Endothelial cell of umbilical vein (primary cell): Measurements from ENCODE around the gene ZBTB46. TPM values are rescaled to one million over a fixed set of nuclear protein-coding genes. Genes with fewer than 3 reads are reported as not detected.

Source experiments
- BruUV-seq: library from RNA; stranded (reverse); fragments of 400-500 nt; replicated peaks from 2 replicates; lab custom pipeline; 2021; lab: Mats Ljungman, UMichigan
- CTCF ChIA-PET: fragments of 300-600, 350-600 bp; sonication (Branson Sonifier 250); formaldehyde crosslinking; loops from one replicate; lab custom pipeline; 2021; ENCODE audit warnings: antibody characterized with exemption, inconsistent platforms; lab: Charles Lee
- POLR2A ChIA-PET: fragments of 300-600, 350-600 bp; sonication (Branson Sonifier 250); formaldehyde crosslinking; loops from one replicate; lab custom pipeline; 2021; ENCODE audit warnings: antibody characterized with exemption, inconsistent platforms; lab: Charles Lee
- DNase-seq: peaks from one replicate; pipeline ENCODE4 v3.0.0-alpha.2; 2011; ENCODE audit warnings: low read depth, low spot score
- FAIRE-seq: peaks from 2 replicates; lab custom pipeline; 2011; peaks lifted over from hg19 to GRCh38; lab: Jason Lieb, UNC
- H2AFZ ChIP-seq: 2 replicates; pipeline ENCODE4 v1.6.0; 2012; ENCODE audit warnings: low read depth, low read length, control low read depth, inconsistent platforms
- H3K27ac ChIP-seq: 2 replicates; pipeline ENCODE4 v1.5.1; 2011; ENCODE audit warnings: low read depth, mild to moderate bottlenecking, control low read depth, low read length, moderate library complexity; ENCODE audit not compliant: insufficient read depth
- H3K27me3 ChIP-seq, 2 experiments: 2 replicates each; pipeline versions ENCODE4 v1.6.0 to v1.6.1; 2011; ENCODE audit warnings: low read length in 2 of 2, mixed read lengths in 1 of 2; ENCODE audit not compliant: control insufficient read depth in 2 of 2, insufficient read depth in 2 of 2
- H3K36me3 ChIP-seq, 2 experiments: 2 replicates in 1 of 2; 3 replicates in 1 of 2; pipeline ENCODE4 v1.5.1; 2011; ENCODE audit warnings: low read length in 2 of 2, mild to moderate bottlenecking in 1 of 2, moderate library complexity in 1 of 2; ENCODE audit not compliant: control insufficient read depth in 2 of 2, insufficient read depth in 2 of 2; ENCODE audit errors: extremely low read depth in 1 of 2
- H3K4me1 ChIP-seq: 3 replicates; pipeline ENCODE4 v1.5.1; 2011; ENCODE audit warnings: mild to moderate bottlenecking, low read length; ENCODE audit not compliant: control insufficient read depth, insufficient read depth; ENCODE audit errors: extremely low read depth
- H3K4me2 ChIP-seq: 2 replicates; pipeline ENCODE4 v1.6.1; 2011; ENCODE audit warnings: low read length, control low read depth, mixed read lengths; ENCODE audit not compliant: insufficient read depth
- H3K4me3 ChIP-seq, 3 experiments: fragments of 200-600 bp in 1 of 3; sonication (generic), shearing (Covaris generic) in 1 of 3; replicated peaks in 1 of 3; 2 replicates each; pipeline ENCODE4 v1.5.1; 2011 to 2016; ENCODE audit warnings: control low read depth in 3 of 3, low read length in 3 of 3, mild to moderate bottlenecking in 2 of 3, inconsistent platforms in 1 of 3, low read depth in 1 of 3, moderate library complexity in 1 of 3; ENCODE audit not compliant: insufficient read depth in 1 of 3
- H3K79me2 ChIP-seq: 2 replicates; pipeline ENCODE4 v1.6.0; 2012; ENCODE audit warnings: low read length, inconsistent platforms; ENCODE audit not compliant: control insufficient read depth, insufficient read depth
- H3K9ac ChIP-seq: replicated peaks from 2 replicates; pipeline ENCODE3; 2011; ENCODE audit warnings: low read length, control low read depth; ENCODE audit not compliant: insufficient read depth; ENCODE audit errors: extremely low read depth
- H3K9me1 ChIP-seq: replicated peaks from 3 replicates; pipeline ENCODE4 v1.6.0; 2011; ENCODE audit warnings: mild to moderate bottlenecking, low read length; ENCODE audit not compliant: control insufficient read depth, insufficient read depth; ENCODE audit errors: extremely low read depth
- H3K9me3 ChIP-seq: replicated peaks from 2 replicates; pipeline ENCODE4 v1.5.1; 2012; ENCODE audit warnings: low read length, inconsistent platforms; ENCODE audit not compliant: control insufficient read depth, insufficient read depth
- H4K20me1 ChIP-seq: replicated peaks from 2 replicates; pipeline ENCODE3; 2011; ENCODE audit warnings: mild to moderate bottlenecking, low read length; ENCODE audit not compliant: control insufficient read depth, insufficient read depth; ENCODE audit errors: extremely low read depth
- EZH2 ChIP-seq: IDR thresholded peaks from 2 replicates; pipeline ENCODE4 v1.6.1; 2012; ENCODE audit warnings: borderline replicate concordance, low read depth, mild to moderate bottlenecking, moderate library complexity, low read length, inconsistent platforms; ENCODE audit not compliant: severe bottlenecking
- FOS ChIP-seq: IDR thresholded peaks from 2 replicates; pipeline ENCODE4 v1.6.1; 2011; ENCODE audit warnings: mild to moderate bottlenecking, low read length, moderate library complexity, borderline replicate concordance; ENCODE audit not compliant: insufficient read depth
- GATA2 ChIP-seq: IDR thresholded peaks from 2 replicates; pipeline ENCODE4 v1.7.0; 2011; ENCODE audit warnings: low read depth, mild to moderate bottlenecking, moderate library complexity, mixed read lengths, low read length; ENCODE audit not compliant: insufficient read length, insufficient read depth
- JUN ChIP-seq: IDR thresholded peaks from 2 replicates; pipeline ENCODE4 v1.6.1; 2011; ENCODE audit warnings: borderline replicate concordance, low read depth; ENCODE audit not compliant: insufficient read length, insufficient read depth
- MYC ChIP-seq: IDR thresholded peaks from one replicate; pipeline ENCODE4 v1.6.1; 2011; ENCODE audit warnings: mild to moderate bottlenecking, low read depth, low read length
- POLR2A ChIP-seq: IDR thresholded peaks from 2 replicates; pipeline ENCODE4 v1.6.1; 2012; ENCODE audit warnings: low read depth, mild to moderate bottlenecking, control low read depth, low read length
- POLR2AphosphoS5 ChIP-seq: IDR thresholded peaks from 2 replicates; pipeline ENCODE4 v1.6.1; 2012; ENCODE audit warnings: low read depth, mild to moderate bottlenecking, control low read depth, low read length, moderate library complexity; ENCODE audit not compliant: insufficient read depth
- dilution Hi-C: fragments of 300-500 bp; cut with MboI; formaldehyde crosslinking; loops from one replicate; pipeline ENCODE4 v1.15.0; 2019; ENCODE audit warnings: low sequenced_read_pairs; ENCODE audit not compliant: extremely low pct_ligation_motif_present
- intact Hi-C: fragments of 100-400 bp; cut with micrococcal nuclease; formaldehyde crosslinking; loops from one replicate; pipeline ENCODE4 v1.10.0; 2022
- polyA plus RNA-seq, 4 experiments: library from polyadenylated mRNA; depleted of rRNA in 3 of 4; stranded (reverse) in 3 of 4; unstranded in 1 of 4; fragments of >200 nt; gene quantifications; 2 replicates each; pipeline versions ENCODE4 v1.2.1 to v1.2.3, GENCODE V29; 2011 to 2012; ENCODE audit warnings: missing spikeins in 1 of 4
- total RNA-seq: library from RNA; stranded (reverse); gene quantifications from 2 replicates; pipeline ENCODE4 v1.2.3, GENCODE V29; 2021
- TF ChIP-seq, protein P1 (sequence below), 2 donors: IDR thresholded peaks; 1 replicate in 1 of 2; 2 replicates in 1 of 2; pipeline ENCODE4 v1.5.1; 2011; ENCODE audit warnings: low read length in 2 of 2, mild to moderate bottlenecking in 2 of 2, moderate library complexity in 2 of 2, control low read depth in 1 of 2, inconsistent platforms in 1 of 2, low read depth in 1 of 2; ENCODE audit not compliant: insufficient read depth in 1 of 2; ENCODE audit errors: extremely low read depth in 1 of 2
- TF ChIP-seq, protein P2 (sequence below): IDR thresholded peaks from 2 replicates; pipeline ENCODE4 v1.6.1; 2011; ENCODE audit not compliant: insufficient read depth, insufficient read length

Gene ZBTB46
- total and polyA plus RNA-seq, 2 donors (not counting 3 experiments of a cell fraction or from before 2014, with no cell fraction given), result 1.3 to 7.1 TPM

DNA sequence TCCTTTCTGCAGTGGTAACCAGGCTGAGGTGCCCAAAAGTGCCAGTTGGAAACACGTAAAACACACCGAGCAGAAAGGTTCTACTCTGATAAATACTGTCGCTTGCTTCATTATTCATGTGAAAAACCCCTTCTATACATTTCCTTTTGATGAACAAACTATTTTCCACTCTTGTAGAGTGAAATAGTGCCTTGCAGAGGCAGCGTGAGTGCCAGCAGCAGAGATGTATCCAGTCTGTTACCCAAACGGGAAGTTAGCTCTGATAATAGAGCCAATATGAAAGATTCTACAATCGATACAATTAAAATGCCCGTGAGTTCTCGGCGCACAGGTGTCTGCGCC, 1.5 kb downstream of the ZBTB46 start:
- Histone ChIP-seq H3K9me1 (no peaks in the 10 kb centered on the region), H3K27ac (no peak overlapping the region), H2AFZ (no peak overlapping the region), H3K4me2 (peak overlapping the region; percentile 69), H3K9me3 (no peaks in the 10 kb centered on the region), H3K4me1 (peaks cover 7% of the 10 kb centered on the region), H3K36me3 (no peaks in the 10 kb centered on the region), H3K79me2 (no peaks in the 10 kb centered on the region), H3K9ac (no peak overlapping the region), H3K27me3 (peaks cover 18 to 32% of the 10 kb centered on the region in 2 experiments), H3K4me3 (peak overlapping the region in 2 of 3 experiments; percentile 37 to 46), H4K20me1 (no peaks in the 10 kb centered on the region)
- peak; percentile 26 for DNase-seq
- intact Hi-C loops (loop anchor here (5.0 kb wide), 1 partner anchor 33 kb away; the partner anchor contains the start of gene ABHD16B), dilution Hi-C loops (no loop called here)
- FAIRE-seq, result no peak
- ChIA-PET POLR2A (no interaction called here), CTCF (no interaction called here)
- no peak for TF ChIP-seq FOS
- no peak for TF ChIP-seq GATA2
- TF ChIP-seq JUN, result no peak
- TF ChIP-seq, protein P1, sequence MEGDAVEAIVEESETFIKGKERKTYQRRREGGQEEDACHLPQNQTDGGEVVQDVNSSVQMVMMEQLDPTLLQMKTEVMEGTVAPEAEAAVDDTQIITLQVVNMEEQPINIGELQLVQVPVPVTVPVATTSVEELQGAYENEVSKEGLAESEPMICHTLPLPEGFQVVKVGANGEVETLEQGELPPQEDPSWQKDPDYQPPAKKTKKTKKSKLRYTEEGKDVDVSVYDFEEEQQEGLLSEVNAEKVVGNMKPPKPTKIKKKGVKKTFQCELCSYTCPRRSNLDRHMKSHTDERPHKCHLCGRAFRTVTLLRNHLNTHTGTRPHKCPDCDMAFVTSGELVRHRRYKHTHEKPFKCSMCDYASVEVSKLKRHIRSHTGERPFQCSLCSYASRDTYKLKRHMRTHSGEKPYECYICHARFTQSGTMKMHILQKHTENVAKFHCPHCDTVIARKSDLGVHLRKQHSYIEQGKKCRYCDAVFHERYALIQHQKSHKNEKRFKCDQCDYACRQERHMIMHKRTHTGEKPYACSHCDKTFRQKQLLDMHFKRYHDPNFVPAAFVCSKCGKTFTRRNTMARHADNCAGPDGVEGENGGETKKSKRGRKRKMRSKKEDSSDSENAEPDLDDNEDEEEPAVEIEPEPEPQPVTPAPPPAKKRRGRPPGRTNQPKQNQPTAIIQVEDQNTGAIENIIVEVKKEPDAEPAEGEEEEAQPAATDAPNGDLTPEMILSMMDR (IDR thresholded peaks at IDR 0.05; ENCODE audit: extremely low read depth in 1 of 2, insufficient read depth in 1 of 2, low read depth in 1 of 2, low read length in 2 of 2), result no peak
- no peak for TF ChIP-seq POLR2A
- no TSS peak for BruUV-seq

DNA sequence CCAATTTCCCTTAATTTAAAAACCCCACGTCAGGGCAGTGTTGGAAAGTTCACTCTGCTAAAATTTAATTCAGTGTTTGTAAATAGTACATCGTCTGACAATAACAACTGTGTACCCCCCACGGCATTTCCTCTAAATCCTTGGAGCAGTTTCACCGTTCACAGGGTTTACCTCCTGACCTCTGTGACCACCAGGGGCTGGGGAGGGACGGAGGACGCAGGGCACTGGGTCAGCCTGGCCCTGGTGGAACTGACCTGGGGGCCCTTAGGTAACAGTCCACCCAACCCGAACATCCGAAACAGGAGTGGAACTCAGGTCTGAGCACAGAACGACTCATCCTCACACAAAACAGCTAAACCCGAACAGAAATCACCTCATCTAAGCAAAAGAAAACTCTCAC, 2.1 kb downstream of the ZBTB46 start:
- Histone ChIP-seq H3K9me1 (no peaks in the 10 kb centered on the region), H3K4me2 (no peak overlapping the region), H3K9ac (no peak overlapping the region), H3K36me3 (no peaks in the 10 kb centered on the region), H3K4me1 (peaks cover 7% of the 10 kb centered on the region), H3K9me3 (no peaks in the 10 kb centered on the region), H3K79me2 (no peaks in the 10 kb centered on the region), H3K4me3 (no peak overlapping the region), H3K27me3 (peaks cover 18 to 32% of the 10 kb centered on the region in 2 experiments), H2AFZ (no peak overlapping the region), H3K27ac (no peak overlapping the region), H4K20me1 (no peaks in the 10 kb centered on the region)
- intact Hi-C loops, result loop anchor here (5.0 kb wide), 1 partner anchor 33 kb away; the partner anchor contains the start of gene ABHD16B
- DNase-seq (no peak), FAIRE-seq (no peak)
- no TSS peak for BruUV-seq
- CTCF ChIA-PET, result no interaction called here
- TF ChIP-seq, protein P2, sequence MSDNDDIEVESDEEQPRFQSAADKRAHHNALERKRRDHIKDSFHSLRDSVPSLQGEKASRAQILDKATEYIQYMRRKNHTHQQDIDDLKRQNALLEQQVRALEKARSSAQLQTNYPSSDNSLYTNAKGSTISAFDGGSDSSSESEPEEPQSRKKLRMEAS, result no peak
- TF ChIP-seq, protein P1 (IDR thresholded peaks at IDR 0.05; ENCODE audit: extremely low read depth in 1 of 2, insufficient read depth in 1 of 2, low read depth in 1 of 2, low read length in 2 of 2), result no peak
- TF ChIP-seq MYC (no peak), POLR2A (no peak), FOS (no peak), JUN (no peak), GATA2 (no peak), EZH2 (no peak), POLR2AphosphoS5 (no peak)
- POLR2A ChIA-PET, result no interaction called here
- dilution Hi-C loops, result no loop called here
